Retinal pigment epithelial cell (primary cell): ENCODE results near the gene MPPED2.

Experiments used
- DNase-seq: peaks from one replicate; pipeline ENCODE4 v3.0.0-alpha.2; 2010; ENCODE audit warnings: low read depth
- H3K4me3 ChIP-seq: 2 replicates; pipeline ENCODE4 v1.5.1; 2011; ENCODE audit warnings: mild to moderate bottlenecking, low read length, control low read depth, moderate library complexity
- TF ChIP-seq, protein P1 (sequence below): conservative IDR thresholded peaks from 2 replicates; pipeline ENCODE4 v1.5.1; 2011; ENCODE audit warnings: low read depth, low read length, control low read depth, inconsistent platforms

MPPED2 gene

GRCh38 chr11:30422447-30423278 lies 163.5 kb downstream of the MPPED2 start:
- no peak overlapping the region for H3K4me3 ChIP-seq
- DNase-seq, result no peak

GRCh38 chr11:30420233-30420787 lies 165.8 kb downstream of the MPPED2 start:
- DNase-seq, result no peak
- TF ChIP-seq, protein P1, sequence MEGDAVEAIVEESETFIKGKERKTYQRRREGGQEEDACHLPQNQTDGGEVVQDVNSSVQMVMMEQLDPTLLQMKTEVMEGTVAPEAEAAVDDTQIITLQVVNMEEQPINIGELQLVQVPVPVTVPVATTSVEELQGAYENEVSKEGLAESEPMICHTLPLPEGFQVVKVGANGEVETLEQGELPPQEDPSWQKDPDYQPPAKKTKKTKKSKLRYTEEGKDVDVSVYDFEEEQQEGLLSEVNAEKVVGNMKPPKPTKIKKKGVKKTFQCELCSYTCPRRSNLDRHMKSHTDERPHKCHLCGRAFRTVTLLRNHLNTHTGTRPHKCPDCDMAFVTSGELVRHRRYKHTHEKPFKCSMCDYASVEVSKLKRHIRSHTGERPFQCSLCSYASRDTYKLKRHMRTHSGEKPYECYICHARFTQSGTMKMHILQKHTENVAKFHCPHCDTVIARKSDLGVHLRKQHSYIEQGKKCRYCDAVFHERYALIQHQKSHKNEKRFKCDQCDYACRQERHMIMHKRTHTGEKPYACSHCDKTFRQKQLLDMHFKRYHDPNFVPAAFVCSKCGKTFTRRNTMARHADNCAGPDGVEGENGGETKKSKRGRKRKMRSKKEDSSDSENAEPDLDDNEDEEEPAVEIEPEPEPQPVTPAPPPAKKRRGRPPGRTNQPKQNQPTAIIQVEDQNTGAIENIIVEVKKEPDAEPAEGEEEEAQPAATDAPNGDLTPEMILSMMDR, result no peak
- no peak overlapping the region for H3K4me3 ChIP-seq

More at GRCh38 chr11:30422447-30423278, 163.5 kb downstream of the MPPED2 start:
- TF ChIP-seq, protein P1, result no peak

- no peak for DNase-seq
- H3K4me3 ChIP-seq, result no peak overlapping the region
- TF ChIP-seq, protein P1, result no peak
These were observed 171.3 kb downstream of the MPPED2 start for GRCh38 chr11:30414806-30415205.

DNA sequence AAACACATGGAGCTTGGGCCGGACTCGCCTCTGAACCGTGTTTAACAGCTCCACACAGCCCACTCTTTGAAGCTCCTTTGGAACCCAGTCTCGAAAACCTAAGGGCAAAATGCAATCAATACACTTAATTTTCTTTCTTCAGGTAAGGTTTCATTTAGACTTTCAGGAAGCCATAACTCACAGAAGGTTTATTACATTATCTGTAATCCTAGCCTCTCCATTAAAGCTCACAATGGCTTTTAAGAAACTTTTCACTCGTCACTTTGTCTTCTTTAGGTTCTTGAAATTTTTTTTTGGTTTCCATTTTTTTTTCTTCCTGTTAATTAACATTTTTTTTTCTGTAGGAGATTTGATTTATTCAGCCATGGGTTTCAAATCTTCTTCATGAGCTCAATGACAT lies 171.9 kb downstream of the MPPED2 start:
- no peak for DNase-seq
- no peak overlapping the region for H3K4me3 ChIP-seq
- TF ChIP-seq, protein P1, result no peak

DNA sequence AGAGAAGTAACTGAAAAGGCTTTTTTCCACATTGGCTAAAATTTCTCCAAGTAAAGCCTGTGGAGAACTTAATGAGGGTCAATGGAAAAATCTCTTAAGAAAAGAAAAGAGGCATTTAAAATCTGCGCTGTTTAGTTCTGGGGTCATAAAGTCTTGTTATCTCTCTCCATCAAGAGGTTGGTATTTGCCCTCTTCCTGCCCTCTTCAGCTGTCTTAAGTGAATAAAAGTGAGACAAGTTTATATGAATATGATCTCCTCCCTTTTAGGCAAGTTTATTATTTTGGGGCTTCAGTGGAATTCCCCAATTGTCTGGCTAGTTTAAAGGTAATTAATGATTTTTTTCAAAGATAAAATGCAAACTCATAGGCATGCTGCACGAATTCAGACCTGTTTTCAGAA lies 173.6 kb downstream of the MPPED2 start:
- no peak for DNase-seq
- no peak overlapping the region for H3K4me3 ChIP-seq
- TF ChIP-seq, protein P1, result no peak

- TF ChIP-seq, protein P1, result no peak
- DNase-seq, result no peak
These were observed 174.8 kb downstream of the MPPED2 start for GRCh38 chr11:30411383-30411782.

More at GRCh38 chr11:30411383-30411782, 174.8 kb downstream of the MPPED2 start:
- H3K4me3 ChIP-seq, result no peak overlapping the region
